Posterior vena cava (tissue), 2 donors: ENCODE measurements around the gene VWA5B1. TPM values are rescaled to one million over a fixed set of nuclear protein-coding genes. Genes with fewer than 3 reads are reported as not detected.

Experiments used
- DNase-seq: peaks from one replicate; pipeline ENCODE4 v3.0.0-alpha.2; 2020; ENCODE audit warnings: low spot score
- intact Hi-C, 2 donors: fragments of 100-400 bp; cut with DNase I; formaldehyde crosslinking; loops; one replicate each; pipeline versions ENCODE4 v1.14.1 to v1.14.2; 2022 to 2023
- total RNA-seq, 2 donors: library from RNA; stranded (reverse); fragmentation: NEBNext Ultra II Directional; extraction: Animal tissue kit (Norgen Biotek cat#: 25700); gene quantifications; one replicate each; pipeline ENCODE4 v1.2.1, GENCODE V29; 2021
- donor health status: DM: yes; HTN: yes; CAD: no.
- donor health status: DM: yes; HTN: yes; CAD: no.

The VWA5B1 gene
- total RNA-seq, 2 donors from 2014 or later, result not detected

- intact Hi-C loops, result no loop called here
- no peak for DNase-seq
Observed at GRCh38 chr1:20400341-20401177, 109.9 kb downstream of the VWA5B1 start.

GRCh38 chr1:20401405-20402010 is 110.8 kb downstream of the VWA5B1 start:
- DNase-seq, result no peak
- intact Hi-C loops, result no loop called here

GRCh38 chr1:20402585-20403422 is 112.1 kb downstream of the VWA5B1 start:
- no peak for DNase-seq
- intact Hi-C loops, result no loop called here

DNA sequence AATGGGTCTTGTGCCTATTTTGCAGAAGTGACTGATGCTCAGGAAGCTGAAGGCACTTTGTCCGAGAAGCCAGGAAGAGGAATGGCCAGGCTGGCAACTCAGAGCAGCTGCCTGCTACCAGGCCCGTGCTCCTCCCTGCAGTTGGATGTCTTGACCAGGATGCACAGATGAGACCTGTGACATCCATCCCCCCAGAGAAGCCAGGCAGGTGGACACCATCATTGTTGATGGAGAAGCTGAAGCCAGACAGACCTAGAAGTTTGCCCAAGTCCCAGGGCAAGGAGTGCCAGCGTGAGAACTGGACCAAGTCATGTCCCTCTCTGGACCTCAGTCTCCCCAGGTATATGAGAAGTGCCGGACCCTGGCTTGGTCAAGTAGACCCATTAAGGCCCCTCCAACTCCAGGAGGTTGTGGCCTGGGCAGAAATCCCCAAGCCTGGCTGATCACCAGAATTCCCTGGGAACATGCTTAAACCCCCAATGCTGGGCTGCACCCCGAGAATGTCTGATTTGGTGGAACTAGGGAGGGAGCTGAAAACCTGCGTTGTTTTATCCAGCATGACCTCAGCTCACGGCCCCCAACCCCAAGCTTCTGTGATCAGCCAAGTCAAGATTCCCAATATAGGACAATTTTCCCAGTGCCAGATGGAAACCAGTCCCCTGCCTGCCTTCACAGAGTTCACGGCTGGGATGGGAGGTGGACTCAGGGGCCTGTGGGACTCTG is 112.9 kb downstream of the VWA5B1 start:
- DNase-seq, result no peak
- intact Hi-C loops, result no loop called here

GRCh38 chr1:20404466-20404865 is 113.8 kb downstream of the VWA5B1 start:
- no peak for DNase-seq
- intact Hi-C loops, result no loop called here

Other genes with a start within 250 kb of the VWA5B1 start
- 1 to 10 TPM; 6.7 to 9.8 TPM for gene PLA2G5, start 220.7 kb upstream of the VWA5B1 start, total RNA-seq
- not detected for gene PLA2G2D, start 171.3 kb upstream of the VWA5B1 start, total RNA-seq
- not detected for gene PLA2G2F, start 151.6 kb upstream of the VWA5B1 start, total RNA-seq
- gene UBXN10, start 104.8 kb upstream of the VWA5B1 start, total RNA-seq, result under 1 TPM; 0.29 to 0.60 TPM
- gene PLA2G2C, start 104.4 kb upstream of the VWA5B1 start, total RNA-seq, result under 1 TPM; 0.14 to 0.24 TPM
- gene CAMK2N1, start 195.3 kb downstream of the VWA5B1 start, total RNA-seq, result 10 to 100 TPM; 12.3 to 22.9 TPM
- 10 to 100 TPM; 20.9 to 21.7 TPM for gene MUL1, start 217.3 kb downstream of the VWA5B1 start, total RNA-seq